Stimulated activated CD8-positive, alpha-beta memory T cell treated with anti-CD3 and anti-CD28 coated beads, Interleukin-15, amount 100 ng/mL, for 4 hours (primary cell): ENCODE data around the gene MTG2.

Source experiments
- DNase-seq, 2 donors: peaks; one replicate each; pipeline ENCODE4 v3.0.0-alpha.2; 2020; ENCODE audit warnings: low read depth in 2 of 2

MTG2 gene

GRCh38 chr20:62163485-62163865, 19.4 kb upstream of the MTG2 start:
- no peak for DNase-seq

- no peak for DNase-seq
Measured at GRCh38 chr20:62163986-62164762, 18.7 kb upstream of the MTG2 start.

GRCh38 chr20:62164879-62165761, 17.7 kb upstream of the MTG2 start:
- no peak for DNase-seq

GRCh38 chr20:62165762-62166399, 16.9 kb upstream of the MTG2 start:
- DNase-seq: no peak

GRCh38 chr20:62167474-62167873, 15.4 kb upstream of the MTG2 start:
- DNase-seq: no peak

- DNase-seq: no peak
Measured at GRCh38 chr20:62168061-62168460, 14.8 kb upstream of the MTG2 start.

GRCh38 chr20:62168890-62169435, 13.9 kb upstream of the MTG2 start:
- no peak for DNase-seq

- no peak for DNase-seq
Measured at GRCh38 chr20:62170536-62170935, 12.3 kb upstream of the MTG2 start.

- no peak for DNase-seq
Measured at GRCh38 chr20:62171245-62171644, 11.6 kb upstream of the MTG2 start.

- no peak for DNase-seq
Measured at GRCh38 chr20:62172666-62173065, 10.2 kb upstream of the MTG2 start.

- DNase-seq: no peak
Measured at GRCh38 chr20:62174021-62174804, 8.6 kb upstream of the MTG2 start.

- no peak for DNase-seq
Measured at GRCh38 chr20:62174870-62175624, 7.8 kb upstream of the MTG2 start.

- DNase-seq: no peak
Measured at GRCh38 chr20:62175711-62176110, 7.1 kb upstream of the MTG2 start.

GRCh38 chr20:62176866-62177265, 6.0 kb upstream of the MTG2 start:
- DNase-seq: no peak

- DNase-seq: no peak
Measured at GRCh38 chr20:62177307-62177706, 5.5 kb upstream of the MTG2 start.

GRCh38 chr20:62178316-62179161, 4.3 kb upstream of the MTG2 start:
- DNase-seq: no peak

- DNase-seq: no peak
Measured at GRCh38 chr20:62179162-62179504, 3.7 kb upstream of the MTG2 start.

- no peak for DNase-seq
Measured at GRCh38 chr20:62181808-62182207, 1.0 kb upstream of the MTG2 start.

GRCh38 chr20:62183426-62184142, 756 bp downstream of the MTG2 start:
- DNase-seq: no peak
